ENCODE data around the gene EPSTI1.
"Not testable (repeated sequence)": the region's sequence is repeated elsewhere in the genome, so short reads cannot be mapped to it uniquely, and the experiment has no call there.

Gene EPSTI1

DNA sequence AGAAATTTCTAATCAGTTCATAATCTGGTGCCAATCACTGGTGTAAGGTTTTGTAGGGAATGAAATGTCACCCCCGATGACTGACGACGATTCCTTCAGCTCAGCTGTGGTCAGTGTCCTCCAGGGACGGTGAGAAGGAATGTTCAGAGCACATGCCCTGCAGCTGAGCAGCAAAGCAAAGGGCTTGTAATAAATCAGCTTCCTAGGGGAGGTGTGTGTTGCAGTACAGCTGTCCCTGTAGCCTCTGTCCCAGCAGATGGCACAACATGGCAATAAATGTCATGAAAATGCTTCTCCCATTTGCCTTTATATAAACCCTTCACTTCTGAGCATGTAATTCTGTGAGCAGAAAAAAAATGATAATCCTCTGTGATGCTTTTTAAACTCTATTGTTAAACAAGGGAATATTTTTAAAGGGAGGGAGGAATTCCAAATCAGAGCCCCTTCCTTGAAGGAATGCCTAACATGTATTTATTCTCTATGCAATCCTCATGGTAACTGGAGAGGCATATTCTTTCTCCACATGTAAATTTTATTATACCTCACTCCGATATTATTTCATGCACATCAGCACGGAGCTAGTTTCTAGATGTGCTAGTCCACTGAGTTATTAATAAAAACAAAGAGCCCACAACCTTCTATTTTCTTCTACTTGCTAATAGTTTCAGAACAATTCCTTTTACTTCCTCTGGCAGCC is 108.1 kb downstream of the EPSTI1 start:
- DNase-seq: no peak

DNA sequence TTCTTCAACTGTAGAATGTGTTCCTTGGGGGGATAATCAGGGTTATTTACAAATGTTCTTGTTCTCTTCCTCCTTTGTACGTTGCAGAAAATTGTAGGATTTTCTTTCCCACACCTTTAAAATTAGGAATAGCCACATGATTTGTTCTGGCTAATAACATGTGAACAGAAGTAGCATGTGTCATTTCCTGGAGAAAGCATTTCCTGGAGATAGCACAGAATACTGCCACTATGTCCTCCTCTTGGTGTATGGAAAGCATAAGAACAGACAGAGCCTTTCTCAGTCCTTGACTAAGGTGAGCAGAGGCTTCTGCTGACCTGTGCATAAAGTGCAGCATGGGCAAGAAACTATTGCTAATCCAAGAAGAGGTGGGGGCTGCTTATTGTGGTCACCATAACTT is 108.9 kb downstream of the EPSTI1 start:
- DNase-seq: no peak

DNA sequence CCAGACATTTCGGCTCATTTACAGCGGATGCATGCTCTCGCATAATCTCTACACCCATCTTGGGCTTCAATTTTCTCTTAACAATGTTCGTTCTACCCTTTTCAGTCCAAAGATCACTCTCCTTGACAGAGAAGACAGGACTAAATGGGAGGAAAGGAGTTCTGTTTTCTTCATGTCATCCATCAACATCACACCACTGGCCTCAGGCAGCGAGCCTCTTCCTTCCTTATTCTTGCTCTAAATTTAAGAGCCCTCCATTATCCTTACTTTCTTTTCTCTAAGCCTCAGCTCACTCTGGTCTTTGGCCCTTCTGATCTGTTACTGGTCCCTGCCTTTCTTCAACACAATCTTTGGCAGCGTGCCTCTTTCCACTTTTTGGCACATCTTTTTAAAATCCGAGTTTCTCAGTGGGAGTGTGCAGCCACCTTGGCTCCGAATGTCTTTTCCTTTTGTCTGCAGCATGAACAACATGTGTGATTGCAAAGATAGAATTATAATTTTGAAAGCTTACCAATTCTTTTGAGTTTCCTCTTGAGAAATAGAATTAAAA is 111.9 kb downstream of the EPSTI1 start:
- no peak for DNase-seq

DNA sequence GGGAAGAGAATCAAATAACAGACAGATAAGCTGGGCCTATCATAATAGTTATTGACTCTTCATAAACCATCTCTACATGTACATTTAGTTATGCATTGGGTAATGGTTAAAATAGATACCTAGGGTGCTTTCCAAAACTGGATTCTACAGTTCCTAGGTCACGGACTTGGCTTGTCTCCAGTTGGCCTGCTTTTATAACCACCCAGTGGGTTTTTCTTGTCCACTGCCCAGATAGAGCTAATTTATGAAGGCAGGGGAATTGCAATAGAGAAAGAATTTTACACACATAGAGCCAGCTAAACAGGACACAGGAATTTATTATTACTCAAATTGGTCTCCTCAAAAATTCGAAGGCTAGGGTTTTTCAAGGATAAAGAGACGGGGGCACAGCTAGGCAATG is 113.3 kb downstream of the EPSTI1 start:
- no peak for DNase-seq

DNA sequence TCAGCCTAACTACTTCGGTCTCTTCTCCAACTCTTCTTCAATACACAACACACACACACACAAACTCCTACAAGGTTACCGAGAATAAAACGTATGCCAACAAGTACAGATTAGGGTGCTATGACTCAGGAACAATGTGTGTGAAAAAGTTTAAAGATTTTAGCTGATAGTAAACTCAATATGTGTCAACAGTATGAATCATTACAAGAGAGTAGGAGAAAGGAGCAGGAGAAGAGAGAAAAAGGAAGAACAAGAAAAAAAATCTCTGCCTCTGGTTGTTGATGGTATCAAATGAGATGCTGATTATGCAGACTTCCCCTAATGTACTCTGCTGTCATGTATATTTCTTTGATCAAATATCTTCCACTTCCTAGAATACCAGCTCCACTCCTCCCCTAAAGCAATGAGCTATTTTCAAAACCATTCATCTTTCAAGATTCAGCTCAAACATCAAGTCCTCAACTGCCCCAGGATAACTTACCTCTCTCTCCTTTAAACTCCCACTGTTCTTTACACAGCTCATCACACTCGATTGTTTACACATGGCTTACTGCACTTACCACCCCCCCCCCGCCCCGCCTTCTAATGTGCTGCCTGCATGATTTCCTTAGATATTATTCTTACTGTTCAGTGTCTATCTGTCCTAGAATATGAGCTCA is 115.0 kb downstream of the EPSTI1 start:
- DNase-seq: no peak

DNA sequence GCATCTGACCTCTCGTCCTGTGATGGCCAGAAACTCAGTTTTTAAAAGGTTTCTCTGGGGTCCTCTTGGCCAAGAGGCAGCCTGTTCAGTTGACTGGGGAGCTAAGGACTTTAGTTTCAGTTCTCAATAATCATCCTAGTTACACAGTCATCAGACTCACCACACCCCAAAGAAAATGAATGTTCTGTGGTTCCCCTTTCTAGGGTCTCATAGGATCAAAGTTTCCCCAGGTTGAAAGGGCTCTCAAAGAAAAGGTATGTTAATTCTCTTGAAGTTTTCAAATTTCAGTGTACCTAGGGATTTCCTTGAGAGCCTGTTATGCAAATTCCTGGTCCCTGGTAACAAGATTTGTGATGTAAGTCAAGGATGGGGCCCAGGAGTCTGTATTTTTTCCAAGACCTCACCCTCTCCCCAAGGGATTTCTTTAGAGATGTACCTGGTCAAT is 115.7 kb downstream of the EPSTI1 start:
- no peak for DNase-seq

DNA sequence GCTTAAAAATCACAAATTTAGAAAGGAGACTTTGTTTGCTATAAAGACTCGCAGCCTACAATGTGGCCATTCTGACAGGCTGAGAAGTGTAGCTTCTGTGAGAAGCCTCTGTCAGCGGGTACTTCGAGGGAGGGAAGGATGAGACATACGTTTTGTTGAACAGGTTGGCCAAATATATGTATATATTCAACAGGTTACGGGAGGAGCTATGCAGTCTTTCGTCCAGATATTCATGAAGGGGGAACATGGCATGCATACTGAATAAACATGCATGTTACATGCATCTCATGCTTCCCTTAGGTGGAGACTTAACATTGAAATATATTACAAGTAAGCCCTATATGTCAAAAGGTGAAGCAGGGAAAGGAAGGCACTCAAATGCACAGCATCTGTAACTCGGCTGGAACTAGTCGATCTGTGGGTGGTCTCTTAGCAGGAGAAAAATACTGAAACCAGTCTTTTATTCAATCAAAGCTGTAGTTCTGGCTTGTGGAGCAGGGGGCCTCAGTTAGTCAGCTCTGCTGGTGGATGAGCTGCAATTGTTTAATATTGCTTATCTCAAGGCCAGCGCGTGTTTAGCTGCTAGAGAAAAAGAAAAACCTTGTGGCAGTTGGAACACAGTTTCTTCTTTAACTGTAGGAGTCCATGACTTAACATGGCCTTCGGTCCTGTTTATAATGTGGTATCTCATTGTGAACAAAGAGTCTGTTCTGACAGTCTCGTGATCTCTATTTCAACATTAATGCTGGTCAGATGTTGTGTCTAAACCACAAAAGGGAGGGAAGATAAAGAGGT is 116.4 kb downstream of the EPSTI1 start:
- no peak for DNase-seq

DNA sequence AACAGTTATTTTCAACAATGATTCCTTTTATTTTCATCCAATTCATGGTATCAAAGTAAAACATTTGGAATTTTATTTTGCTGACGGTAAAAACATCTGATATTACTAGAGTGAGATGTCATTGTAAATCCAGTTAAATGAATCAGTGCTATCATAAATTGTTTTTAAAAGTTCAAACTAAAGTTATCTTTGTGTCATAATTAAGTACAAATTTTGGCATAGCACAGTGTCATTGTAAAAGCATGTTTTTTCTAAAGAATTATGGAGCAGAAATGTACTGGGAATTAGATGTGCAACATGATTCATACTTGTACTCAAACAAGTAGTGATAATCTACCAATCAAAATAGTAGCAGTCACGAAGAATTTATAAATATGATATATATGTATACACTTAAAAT is 117.8 kb downstream of the EPSTI1 start:
- no peak for DNase-seq

DNA sequence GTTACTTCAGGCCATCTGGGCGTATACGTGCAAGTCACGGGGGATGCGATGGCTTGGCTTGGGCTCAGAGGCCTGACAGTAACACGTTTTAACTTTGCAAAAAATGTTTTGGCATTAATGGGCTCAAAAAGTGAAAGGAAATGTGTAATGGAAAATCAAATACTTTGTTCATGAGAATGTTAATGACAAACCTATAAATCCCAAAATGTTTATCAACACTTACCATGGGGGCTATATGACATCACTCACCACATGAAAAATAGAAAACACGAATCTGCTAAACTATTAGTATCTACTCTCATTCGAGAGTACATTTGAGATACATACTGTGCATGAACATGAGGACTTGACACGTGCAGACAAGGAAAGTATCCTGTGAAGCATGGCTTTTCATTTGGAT is 119.0 kb downstream of the EPSTI1 start:
- DNase-seq: no peak

DNA sequence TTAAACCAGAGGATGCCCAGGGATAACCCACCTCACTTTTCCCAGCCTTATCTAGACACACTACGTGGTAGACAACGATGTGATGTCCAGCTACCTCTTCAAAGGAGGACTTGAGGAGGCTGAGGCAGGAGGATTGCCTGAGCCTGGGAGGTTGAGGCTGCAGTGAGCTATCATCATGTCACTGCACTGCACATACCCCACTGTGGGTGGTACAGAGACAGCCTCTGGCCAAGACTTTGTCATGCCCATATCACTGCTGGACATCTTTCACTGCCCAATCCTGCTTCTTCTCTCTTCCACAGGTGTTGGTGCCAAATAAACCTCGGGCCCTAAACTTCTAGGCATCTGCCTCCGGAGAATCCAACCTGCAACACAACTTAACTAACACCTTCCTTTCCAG is 124.8 kb downstream of the EPSTI1 start:
- DNase-seq: no peak

DNA sequence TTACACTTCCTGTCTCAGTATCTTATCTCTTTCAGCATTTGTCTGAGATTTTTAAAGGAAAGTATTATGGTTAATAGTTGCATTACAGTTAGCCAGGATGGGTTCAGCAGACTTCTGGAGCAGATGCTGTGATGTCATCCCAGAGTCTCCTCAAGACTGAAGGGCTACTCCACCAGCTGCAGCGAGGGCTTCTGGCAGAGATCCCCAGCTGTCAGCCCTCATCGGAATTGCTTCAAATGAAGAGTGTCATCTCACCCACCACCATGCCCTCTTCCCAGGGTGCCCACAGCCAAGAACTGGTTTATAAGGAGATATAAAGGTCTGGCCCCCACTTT is 126.3 kb downstream of the EPSTI1 start:
- DNase-seq: no peak

DNA sequence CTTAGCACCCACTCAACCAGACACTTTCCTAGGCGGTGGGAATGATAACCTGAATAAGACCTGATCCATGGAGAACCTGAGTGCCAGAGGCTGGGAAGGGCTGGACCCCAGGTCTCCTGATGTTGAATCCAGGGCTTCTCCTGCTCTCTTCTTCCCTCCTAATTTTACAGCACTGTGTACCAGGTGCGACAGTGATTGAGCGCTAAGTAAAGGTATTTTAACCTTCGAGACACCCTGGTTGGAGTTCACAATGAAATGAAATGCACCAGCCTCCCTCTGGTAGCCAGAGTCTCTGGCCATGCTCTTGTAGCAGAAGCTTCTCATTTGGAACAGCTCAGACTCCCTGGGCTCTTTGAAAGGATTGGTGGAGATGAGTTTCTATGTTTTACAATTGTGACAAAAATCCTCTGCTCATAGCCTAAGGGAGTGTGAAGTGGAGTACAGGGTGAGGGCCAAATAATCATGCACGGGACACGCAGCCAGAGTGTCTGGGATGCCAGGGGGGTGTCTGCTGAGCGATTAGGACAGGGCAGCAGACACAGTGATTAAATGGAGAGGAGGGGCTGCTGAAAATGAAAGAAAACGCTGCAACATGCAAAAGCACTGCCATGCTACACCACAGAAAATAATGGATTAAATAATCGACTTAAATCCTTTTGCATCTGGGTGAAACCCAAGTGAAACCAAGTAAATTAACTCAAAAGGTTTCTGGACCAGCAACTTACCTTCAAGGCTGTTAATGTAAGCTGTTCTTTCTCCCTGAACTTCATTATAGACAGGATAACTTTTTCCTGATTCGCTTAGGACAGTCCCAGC is 126.9 kb downstream of the EPSTI1 start:
- DNase-seq: no peak

DNA sequence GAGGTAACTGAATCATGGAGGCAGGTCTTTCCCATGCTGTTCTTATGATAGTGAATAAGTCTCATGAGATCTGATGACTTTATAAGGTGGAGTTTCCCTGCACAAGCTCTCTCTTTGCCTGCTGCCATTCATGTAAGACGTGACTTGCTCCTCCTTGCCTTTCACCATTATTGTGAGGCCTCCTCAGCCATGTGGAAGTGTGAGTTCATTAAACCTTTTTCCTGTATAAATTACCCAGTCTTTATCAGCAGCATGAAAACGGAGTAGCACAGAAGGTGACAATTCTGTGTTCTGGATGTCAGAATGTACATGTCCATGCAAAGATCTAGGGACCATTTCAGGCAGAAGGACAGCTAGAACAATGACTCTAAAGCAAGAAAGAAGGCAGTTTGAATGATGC is 129.7 kb downstream of the EPSTI1 start:
- DNase-seq: not testable (repeated sequence)

DNA sequence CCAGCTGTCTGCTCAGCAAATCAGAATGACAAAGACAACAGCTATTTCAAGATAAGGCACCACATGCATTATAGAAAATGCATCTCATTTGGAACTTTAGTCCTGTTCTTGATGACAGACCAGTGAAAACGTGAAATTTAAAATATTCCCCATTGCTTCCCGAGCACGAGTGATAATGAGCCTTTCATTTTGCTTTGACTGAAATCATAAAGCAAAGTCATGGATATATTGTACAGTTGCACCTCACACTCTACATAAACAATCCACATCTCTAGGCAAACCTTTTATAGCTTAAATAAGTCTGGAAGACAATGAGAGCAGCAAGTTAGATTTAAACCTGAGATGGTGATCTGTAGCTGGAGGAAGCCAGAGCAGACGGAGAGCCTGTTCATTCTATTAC is 131.6 kb downstream of the EPSTI1 start:
- no peak for DNase-seq

DNA sequence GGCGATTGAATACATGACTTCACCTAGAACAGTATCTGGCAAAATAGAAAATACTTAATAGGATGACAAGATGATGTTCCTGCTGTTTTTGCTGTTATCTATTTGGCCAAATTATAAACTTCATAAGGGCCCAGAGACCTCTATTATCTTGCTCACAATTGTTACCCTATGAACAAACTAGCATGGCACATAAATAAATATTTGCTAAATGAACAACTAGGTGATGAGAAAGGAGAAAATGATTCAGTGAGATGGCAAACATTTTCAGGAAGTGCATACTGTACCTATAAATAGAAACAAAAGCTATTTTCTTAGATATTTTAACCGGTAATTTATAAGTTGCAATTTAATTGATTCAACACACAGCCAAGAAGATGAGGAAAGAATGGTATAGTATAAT is 132.3 kb downstream of the EPSTI1 start:
- no peak for DNase-seq

DNA sequence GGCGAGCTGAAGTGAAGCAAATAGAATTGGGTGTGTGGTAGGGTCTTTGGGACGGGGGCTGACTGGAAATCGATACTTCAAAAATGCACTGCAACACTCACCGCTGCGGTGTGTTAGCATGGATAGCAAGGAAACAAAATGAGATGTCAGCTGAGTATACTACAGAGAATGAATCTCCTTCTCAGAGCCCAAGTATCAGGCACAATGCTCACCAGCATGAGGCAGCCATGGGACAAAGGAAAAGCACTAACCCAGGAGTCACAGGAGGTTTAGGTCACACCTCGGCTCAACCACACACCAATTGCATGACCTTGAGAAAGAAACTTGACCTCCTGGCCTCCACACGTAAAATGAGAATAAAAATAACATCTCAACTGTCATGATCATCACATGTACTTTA is 136.6 kb downstream of the EPSTI1 start:
- no peak for DNase-seq

DNA sequence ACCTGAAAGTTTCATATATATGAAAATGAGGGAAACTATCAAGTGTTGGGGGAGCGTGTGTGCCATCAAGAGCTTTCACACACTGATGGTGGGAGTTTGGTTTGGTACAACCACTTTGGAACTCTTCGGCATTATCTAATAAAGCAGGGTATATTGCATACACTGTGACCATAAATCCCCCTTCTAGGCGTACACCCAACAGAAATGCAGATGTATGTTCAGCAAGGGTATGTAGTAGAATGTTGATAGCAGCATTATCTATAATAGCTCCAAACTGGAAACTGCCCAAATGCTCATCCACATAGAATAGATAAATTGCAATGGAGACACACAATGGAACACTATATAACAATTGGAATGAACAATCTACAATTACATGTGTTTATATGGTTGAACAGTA is 139.9 kb downstream of the EPSTI1 start:
- no peak for DNase-seq

DNA sequence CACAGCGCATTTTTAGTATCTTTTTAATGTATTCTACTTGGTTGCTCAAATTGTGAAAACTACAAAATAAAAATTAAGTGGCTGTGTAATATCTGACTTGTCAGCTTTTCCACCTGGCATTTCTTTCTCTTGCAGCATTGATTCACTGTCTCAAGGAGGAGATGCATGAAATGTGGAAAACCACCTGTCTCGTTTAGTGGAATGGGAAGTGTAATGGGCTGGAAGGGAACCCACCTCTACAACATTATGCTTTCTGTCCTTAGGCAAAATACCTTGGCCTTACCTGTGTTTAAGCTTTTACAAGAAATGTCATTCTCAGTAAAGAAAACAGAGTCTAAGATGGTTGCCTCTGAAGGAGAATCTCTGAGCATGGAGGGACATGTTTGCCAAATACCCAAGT is 142.8 kb downstream of the EPSTI1 start:
- no peak for DNase-seq

DNA sequence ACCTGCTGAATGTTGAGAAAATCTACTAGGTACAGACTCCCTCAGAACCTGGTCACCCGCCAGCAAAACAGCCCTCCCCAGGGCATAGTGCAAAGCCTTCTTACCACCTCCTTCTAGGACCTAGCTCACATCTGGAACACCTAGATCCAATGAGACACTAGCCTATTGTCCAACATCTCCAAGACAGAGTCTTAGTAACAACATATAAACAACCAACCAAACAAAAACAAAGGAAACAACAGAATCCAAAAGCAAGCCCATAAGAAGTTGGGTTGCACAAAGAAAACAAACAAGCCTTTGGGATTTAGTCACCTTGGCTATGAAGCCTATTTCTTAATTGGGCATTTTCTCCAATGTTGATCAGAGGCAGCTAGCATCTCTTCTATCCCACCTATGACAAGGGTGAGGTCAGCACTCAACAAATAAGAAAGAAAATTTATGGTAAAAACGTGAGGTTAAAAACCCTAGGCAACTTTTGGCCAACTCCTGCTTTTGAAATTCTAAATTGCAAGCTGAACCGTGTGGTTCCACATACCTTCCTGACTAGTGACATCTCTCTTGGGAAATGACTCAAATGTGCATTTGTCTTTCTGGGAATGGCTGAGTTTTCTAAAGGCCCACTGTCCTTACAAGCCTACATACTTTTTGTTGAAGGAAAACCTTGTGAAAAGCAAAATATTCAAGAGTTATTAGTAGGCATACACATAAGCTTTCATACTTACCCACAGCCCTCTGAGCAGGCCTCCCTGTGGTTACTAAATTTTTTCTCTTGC is 144.0 kb downstream of the EPSTI1 start:
- DNase-seq: no peak

DNA sequence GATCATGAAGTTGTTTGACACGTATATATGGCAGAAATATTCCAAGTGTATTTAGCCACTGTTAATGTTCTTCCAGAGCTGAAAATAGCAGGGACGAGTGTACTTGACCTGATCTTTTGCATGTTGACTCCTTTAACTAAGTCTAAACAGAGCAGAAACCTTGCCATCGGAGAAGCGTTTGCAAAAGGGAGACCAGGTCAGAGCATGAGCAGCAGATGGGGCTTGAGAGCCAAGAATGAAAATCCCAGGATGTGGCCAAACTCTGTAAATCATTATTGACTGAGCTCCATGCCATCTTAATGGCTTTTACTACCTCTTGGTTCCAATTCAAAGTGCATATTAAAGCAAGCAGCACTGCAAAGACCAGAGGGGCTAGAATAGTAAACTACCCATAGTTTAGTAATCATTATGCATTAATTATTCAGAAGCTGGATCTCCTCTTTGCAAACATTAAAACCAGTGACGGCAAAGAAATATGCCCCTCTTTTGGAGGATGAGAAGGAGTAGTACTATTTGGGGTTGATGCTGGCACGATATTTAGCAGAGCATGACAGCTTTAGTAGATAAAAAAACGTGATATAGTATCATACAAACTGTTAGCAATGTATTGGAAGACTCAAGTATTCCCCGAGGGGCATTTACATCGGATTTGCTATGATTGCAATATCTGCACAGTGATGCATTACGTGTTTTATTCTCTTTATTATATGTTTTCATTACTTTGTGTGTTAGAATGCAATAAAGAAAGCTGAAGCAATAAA is 154.9 kb downstream of the EPSTI1 start:
- DNase-seq: no peak
